ENCODE data around the gene AMOTL1.

Gene AMOTL1

GRCh38 chr11:94858012-94858705 is 90.0 kb downstream of the AMOTL1 start:
- DNase-seq (ENCODE audit: low read depth), result no peak
- no peak for TF ChIP-seq CTCF (IDR thresholded peaks at IDR 0.05; ENCODE audit: low read length, missing control alignments)
- H3K4me3 ChIP-seq (replicated peaks; ENCODE audit: low read depth, low read length), result no peak overlapping the region

GRCh38 chr11:94860333-94860732 is 92.2 kb downstream of the AMOTL1 start:
- no peak for DNase-seq (ENCODE audit: low read depth)
- H3K4me3 ChIP-seq (replicated peaks; ENCODE audit: low read depth, low read length), result no peak overlapping the region
- TF ChIP-seq CTCF (IDR thresholded peaks at IDR 0.05; ENCODE audit: low read length, missing control alignments), result no peak

GRCh38 chr11:94861306-94861845 is 93.2 kb downstream of the AMOTL1 start:
- no peak for TF ChIP-seq CTCF (IDR thresholded peaks at IDR 0.05; ENCODE audit: low read length, missing control alignments)
- DNase-seq (ENCODE audit: low read depth), result no peak
- H3K4me3 ChIP-seq (replicated peaks; ENCODE audit: low read depth, low read length), result no peak overlapping the region

- no peak overlapping the region for H3K4me3 ChIP-seq (replicated peaks; ENCODE audit: low read depth, low read length)
- no peak for TF ChIP-seq CTCF (IDR thresholded peaks at IDR 0.05; ENCODE audit: low read length, missing control alignments)
- DNase-seq (ENCODE audit: low read depth), result no peak
These were observed 95.0 kb downstream of the AMOTL1 start for GRCh38 chr11:94862926-94863880.

GRCh38 chr11:94864506-94865045 is 96.4 kb downstream of the AMOTL1 start:
- no peak for DNase-seq (ENCODE audit: low read depth)
- no peak for TF ChIP-seq CTCF (IDR thresholded peaks at IDR 0.05; ENCODE audit: low read length, missing control alignments)
- H3K4me3 ChIP-seq (replicated peaks; ENCODE audit: low read depth, low read length), result no peak overlapping the region

GRCh38 chr11:94866231-94866822 is 98.2 kb downstream of the AMOTL1 start:
- DNase-seq (ENCODE audit: low read depth), result no peak
- no peak overlapping the region for H3K4me3 ChIP-seq (replicated peaks; ENCODE audit: low read depth, low read length)
- TF ChIP-seq CTCF (IDR thresholded peaks at IDR 0.05; ENCODE audit: low read length, missing control alignments), result no peak

Data from fibroblast of pulmonary artery (primary cell).